ENCODE data around the gene PTTG1IP.
A peak's percentile ranks its signal among the peaks of the same experiment; 100 is the strongest.
"Not testable (repeated sequence)": the region's sequence is repeated elsewhere in the genome, so short reads cannot be mapped to it uniquely, and the experiment has no call there.

PTTG1IP gene

DNA sequence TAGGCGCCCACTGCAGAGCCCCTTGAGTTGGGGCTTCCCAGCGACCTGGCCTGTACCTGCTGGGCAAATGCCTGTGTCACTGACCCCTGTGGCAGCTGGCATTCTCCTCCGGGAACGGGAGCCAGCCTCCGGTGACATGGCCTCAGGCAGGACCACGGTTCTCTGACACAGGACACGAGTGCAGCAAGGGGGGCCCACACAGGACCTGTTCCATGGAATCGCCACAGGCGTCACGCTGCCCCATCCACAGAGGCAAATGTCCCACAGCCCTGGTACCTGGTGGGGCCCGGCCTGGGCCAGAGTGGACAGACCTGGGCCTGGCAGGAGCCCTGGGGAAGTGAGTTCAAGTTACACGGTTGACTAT, 44.6 kb upstream of the PTTG1IP start:
- no peak for DNase-seq (ENCODE audit: low read depth, low spot score)
- Histone ChIP-seq H3K36me3 (ENCODE audit: insufficient read depth, low read length) (no peaks in the 10 kb centered on the region), H3K9me3 (ENCODE audit: low read depth, low read length) (no peaks in the 10 kb centered on the region), H3K4me3 (no peak overlapping the region), H3K9ac (ENCODE audit: insufficient read length) (no peak overlapping the region), H3K27ac (no peak overlapping the region)
- TF ChIP-seq FOXP2 (optimal IDR thresholded peaks at IDR 0.05; ENCODE audit: control extremely low read depth, extremely low read length, insufficient read depth): no peak
- no peak for TF ChIP-seq POLR2AphosphoS5 (IDR thresholded peaks at IDR 0.05; ENCODE audit: borderline replicate concordance, low read depth, low read length)
- no peak for TF ChIP-seq EZH2 (IDR thresholded peaks at IDR 0.05)

DNA sequence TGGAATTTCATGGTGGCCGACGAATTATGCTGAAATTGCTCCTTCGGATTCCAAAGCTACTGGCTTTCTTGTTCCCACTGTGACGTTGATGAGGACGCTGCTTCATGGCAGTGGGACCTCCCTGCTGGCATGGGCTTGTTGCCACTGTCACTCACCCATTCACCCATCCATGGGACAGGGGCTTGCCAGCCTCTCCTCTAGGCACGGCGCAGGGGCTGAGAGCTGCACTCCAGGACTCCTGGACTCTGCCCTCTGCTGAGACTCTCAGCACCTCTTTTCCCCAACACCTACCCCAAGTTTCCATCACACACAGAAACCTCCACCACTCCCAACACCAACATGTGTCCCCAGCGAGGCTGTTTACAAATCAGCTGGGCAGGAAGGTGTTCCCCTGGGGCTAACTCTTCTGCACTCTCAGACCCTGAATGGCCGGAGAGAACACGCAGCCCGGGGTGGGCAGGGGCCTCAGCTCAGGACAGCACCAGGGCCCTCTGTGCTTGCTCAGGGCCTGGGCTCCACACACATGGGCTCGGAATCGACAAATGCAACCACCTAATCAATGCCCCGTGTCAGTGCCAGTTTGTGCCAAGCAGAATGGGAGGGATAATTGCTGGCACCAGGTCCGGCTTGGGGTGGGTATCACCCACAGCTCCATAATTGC, 44.1 kb upstream of the PTTG1IP start:
- no peak overlapping the region for H3K9ac ChIP-seq (ENCODE audit: insufficient read length)
- no peak for TF ChIP-seq EZH2 (IDR thresholded peaks at IDR 0.05)
- no peak for TF ChIP-seq POLR2AphosphoS5 (IDR thresholded peaks at IDR 0.05; ENCODE audit: borderline replicate concordance, low read depth, low read length)
- no peak for TF ChIP-seq FOXP2 (optimal IDR thresholded peaks at IDR 0.05; ENCODE audit: control extremely low read depth, extremely low read length, insufficient read depth)
- H3K36me3 ChIP-seq (ENCODE audit: insufficient read depth, low read length): no peaks in the 10 kb centered on the region
- no peak overlapping the region for H3K4me3 ChIP-seq
- H3K9me3 ChIP-seq (ENCODE audit: low read depth, low read length): no peaks in the 10 kb centered on the region
- peak overlapping the region; percentile 69 for H3K27ac ChIP-seq
- DNase-seq (ENCODE audit: low read depth, low spot score): no peak

DNA sequence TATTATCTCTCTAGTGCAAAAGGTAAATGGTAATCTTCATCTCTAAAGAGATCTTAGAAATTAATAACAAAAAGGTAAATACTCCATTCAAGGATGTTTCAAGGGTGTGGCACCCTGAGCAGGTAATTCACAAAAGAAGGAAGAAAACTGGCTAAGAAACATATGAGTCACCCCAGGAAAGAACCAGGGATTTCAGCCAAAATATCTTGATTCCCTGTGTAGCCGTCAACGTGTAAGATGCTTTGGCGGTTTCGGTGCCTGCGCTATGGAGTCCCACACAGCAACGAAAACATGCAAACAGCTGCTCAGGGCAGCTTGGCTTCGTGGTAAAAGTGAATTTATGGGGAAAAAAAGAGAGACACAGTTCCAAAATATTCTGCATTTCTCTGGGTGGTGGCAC, 43.5 kb upstream of the PTTG1IP start:
- Histone ChIP-seq H3K9me3 (ENCODE audit: low read depth, low read length) (no peaks in the 10 kb centered on the region), H3K9ac (ENCODE audit: insufficient read length) (no peak overlapping the region), H3K27ac (peak overlapping the region; percentile 69), H3K4me3 (no peak overlapping the region), H3K36me3 (ENCODE audit: insufficient read depth, low read length) (no peaks in the 10 kb centered on the region)
- DNase-seq (ENCODE audit: low read depth, low spot score): no peak
- TF ChIP-seq FOXP2 (optimal IDR thresholded peaks at IDR 0.05; ENCODE audit: control extremely low read depth, extremely low read length, insufficient read depth) (no peak), EZH2 (IDR thresholded peaks at IDR 0.05) (no peak), POLR2AphosphoS5 (IDR thresholded peaks at IDR 0.05; ENCODE audit: borderline replicate concordance, low read depth, low read length) (no peak)

DNA sequence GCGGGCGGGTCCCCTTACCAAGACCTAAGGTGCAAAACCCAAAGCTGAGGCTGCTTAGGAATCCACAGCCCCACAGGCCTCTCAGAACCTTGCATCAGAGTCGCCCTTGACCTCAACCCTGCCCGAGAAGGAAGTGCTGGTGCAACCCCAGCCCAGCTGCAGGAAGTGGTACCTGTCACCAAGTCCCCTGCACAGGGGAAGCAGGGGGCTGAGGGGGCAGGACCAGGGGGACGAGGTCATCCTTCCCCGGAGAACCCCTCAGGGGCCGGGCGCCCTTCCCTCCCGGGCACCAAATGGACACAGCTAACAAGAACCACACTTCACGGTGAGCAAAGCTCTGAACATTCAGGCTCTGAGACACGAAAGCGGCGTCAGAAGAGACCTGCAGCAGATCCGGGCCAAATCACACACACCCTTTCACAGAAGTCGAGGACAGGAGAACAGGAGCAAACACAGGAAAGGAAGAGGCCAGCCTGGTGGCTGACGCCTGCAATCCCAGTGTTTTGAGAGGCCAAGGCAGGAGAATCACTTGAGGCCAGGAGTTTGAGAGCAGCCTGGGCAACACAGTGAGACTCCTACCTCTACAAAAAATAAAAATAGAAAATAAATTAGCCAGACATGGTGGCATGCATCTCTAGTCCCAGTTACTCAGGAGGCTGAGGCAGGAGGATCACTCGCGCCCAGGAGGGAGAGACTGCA, 40.8 kb upstream of the PTTG1IP start:
- Histone ChIP-seq H3K36me3 (ENCODE audit: insufficient read depth, low read length) (no peaks in the 10 kb centered on the region), H3K4me3 (no peak overlapping the region), H3K27ac (peak overlapping the region; percentile 70; the same call in 1 of the 2 replicates), H3K9ac (ENCODE audit: insufficient read length) (no peak overlapping the region), H3K9me3 (ENCODE audit: low read depth, low read length) (no peaks in the 10 kb centered on the region)
- TF ChIP-seq FOXP2 (optimal IDR thresholded peaks at IDR 0.05; ENCODE audit: control extremely low read depth, extremely low read length, insufficient read depth): no peak
- TF ChIP-seq EZH2 (IDR thresholded peaks at IDR 0.05): no peak
- TF ChIP-seq POLR2AphosphoS5 (IDR thresholded peaks at IDR 0.05; ENCODE audit: borderline replicate concordance, low read depth, low read length): no peak
- no peak for DNase-seq (ENCODE audit: low read depth, low spot score)

DNA sequence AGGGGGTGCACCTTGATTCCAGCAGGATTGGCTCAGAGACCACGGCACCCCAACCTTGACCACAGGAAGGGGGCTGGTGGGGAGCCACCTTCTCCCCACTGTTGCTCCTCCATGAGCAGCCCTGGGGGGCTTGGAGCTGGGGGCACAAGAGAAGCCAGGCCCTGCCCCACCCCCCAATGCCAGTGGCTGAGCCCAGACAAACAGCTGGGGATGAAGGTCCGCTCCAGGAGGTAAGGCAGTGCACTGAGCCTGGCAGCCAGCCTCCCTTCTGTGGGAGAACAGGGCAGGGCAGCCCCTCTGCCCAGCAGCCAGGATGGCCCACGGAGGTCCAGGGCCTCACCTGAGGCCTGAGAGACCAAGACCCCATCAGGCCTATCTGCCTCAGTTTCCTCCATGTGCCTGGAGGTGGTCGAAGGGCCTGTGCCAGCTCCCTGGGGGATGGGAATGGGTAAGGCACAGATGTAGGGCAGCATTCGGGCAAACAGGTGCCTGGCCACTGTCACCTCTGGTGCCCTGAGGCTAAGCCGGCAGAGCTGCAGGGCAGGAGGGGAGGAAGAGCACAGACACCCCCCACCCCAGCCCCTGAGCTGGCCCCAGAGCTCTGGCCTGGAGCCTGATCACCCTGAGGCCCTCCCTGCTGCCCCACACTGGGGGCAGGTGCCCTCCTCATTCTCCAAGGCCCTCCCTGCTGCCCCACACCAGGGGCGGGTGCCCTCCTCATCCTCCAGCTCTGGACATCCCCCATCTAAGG, 40.1 kb upstream of the PTTG1IP start:
- H3K27ac ChIP-seq: no peak overlapping the region
- TF ChIP-seq POLR2AphosphoS5 (IDR thresholded peaks at IDR 0.05; ENCODE audit: borderline replicate concordance, low read depth, low read length) (no peak), FOXP2 (optimal IDR thresholded peaks at IDR 0.05; ENCODE audit: control extremely low read depth, extremely low read length, insufficient read depth) (no peak), EZH2 (IDR thresholded peaks at IDR 0.05) (no peak)
- H3K9ac ChIP-seq (ENCODE audit: insufficient read length): no peak overlapping the region
- H3K9me3 ChIP-seq (ENCODE audit: low read depth, low read length): no peaks in the 10 kb centered on the region
- no peak for DNase-seq (ENCODE audit: low read depth, low spot score)
- no peak overlapping the region for H3K4me3 ChIP-seq
- no peaks in the 10 kb centered on the region for H3K36me3 ChIP-seq (ENCODE audit: insufficient read depth, low read length)

DNA sequence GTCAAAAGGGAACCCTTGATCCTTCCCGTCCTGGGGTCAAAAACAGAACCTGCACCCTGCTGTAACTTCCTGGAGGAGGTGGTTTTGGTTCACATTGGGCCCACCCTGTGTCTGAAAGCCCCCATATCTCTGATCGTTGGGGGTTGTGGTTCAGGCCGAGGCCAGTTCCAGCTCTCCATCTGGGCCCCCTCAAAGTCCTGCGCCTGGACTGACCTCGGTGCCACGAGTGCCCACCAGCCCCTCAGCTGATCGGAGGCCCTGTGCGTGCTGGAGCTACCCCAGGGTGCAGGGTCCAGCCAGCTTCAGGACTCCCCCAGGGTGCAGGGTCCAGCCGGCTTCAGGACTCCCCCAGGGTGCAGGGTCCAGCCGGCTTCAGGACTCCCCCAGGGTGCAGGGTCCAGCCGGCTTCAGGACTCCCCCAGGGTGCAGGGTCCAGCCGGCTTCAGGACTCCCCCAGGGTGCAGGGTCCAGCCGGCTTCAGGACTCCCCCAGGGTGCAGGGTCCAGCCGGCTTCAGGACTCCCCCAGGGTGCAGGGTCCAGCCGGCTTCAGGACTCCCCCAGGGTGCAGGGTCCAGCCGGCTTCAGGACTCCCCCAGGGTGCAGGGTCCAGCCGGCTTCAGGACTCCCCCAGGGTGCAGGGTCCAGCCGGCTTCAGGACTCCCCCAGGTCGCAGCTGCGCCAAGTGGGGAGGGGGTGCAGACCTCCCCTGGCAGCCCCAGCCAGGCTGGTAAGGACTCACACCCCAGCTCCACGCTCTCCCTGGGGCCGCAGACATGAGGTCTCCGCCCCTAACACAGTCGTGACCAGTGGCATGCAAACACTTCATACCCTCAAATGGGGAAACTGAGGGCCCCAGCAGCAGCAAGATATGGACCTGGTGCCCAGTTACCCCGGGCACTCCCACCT, 39.3 kb upstream of the PTTG1IP start:
- H3K36me3 ChIP-seq (ENCODE audit: insufficient read depth, low read length); H3K9ac ChIP-seq (ENCODE audit: insufficient read length); H3K4me3 ChIP-seq; DNase-seq (ENCODE audit: low read depth, low spot score); H3K9me3 ChIP-seq (ENCODE audit: low read depth, low read length): not testable (repeated sequence)
- peak overlapping the region; percentile 54; the same call in 1 of the 2 replicates for H3K27ac ChIP-seq

DNA sequence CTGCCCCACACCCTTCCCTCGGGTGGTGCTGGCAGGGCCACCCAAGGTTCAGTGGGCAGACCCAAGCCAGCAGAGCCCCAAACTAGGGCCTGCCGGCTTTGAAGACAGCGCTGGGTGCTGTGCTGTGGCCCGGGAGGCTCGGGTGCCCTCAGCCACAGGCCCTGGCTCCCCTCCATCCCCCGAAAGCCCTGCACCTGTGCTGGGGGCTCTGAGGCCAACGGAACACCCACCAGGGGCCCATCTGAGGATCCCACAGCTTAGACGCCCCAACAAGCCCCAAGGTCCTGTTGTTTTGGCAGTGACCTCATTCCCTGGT, 38.6 kb upstream of the PTTG1IP start:
- TF ChIP-seq FOXP2 (optimal IDR thresholded peaks at IDR 0.05; ENCODE audit: control extremely low read depth, extremely low read length, insufficient read depth) (no peak), POLR2AphosphoS5 (IDR thresholded peaks at IDR 0.05; ENCODE audit: borderline replicate concordance, low read depth, low read length) (no peak), EZH2 (IDR thresholded peaks at IDR 0.05) (no peak)
- Histone ChIP-seq H3K9me3 (ENCODE audit: low read depth, low read length) (no peaks in the 10 kb centered on the region), H3K4me3 (no peak overlapping the region), H3K27ac (peak overlapping the region; percentile 54; the same call in 1 of the 2 replicates), H3K36me3 (ENCODE audit: insufficient read depth, low read length) (no peaks in the 10 kb centered on the region), H3K9ac (ENCODE audit: insufficient read length) (no peak overlapping the region)
- no peak for DNase-seq (ENCODE audit: low read depth, low spot score)
